GM23338 (cell line): ENCODE measurements around the gene OR2V2. TPM values are rescaled to one million over a fixed set of nuclear protein-coding genes. Genes with fewer than 3 reads are reported as not detected.

Source experiments
- ATAC-seq: fragments of 200-7000 bp; cut with Tn5 transposase; 3 replicates; pipeline ENCODE4 v1.9.1; 2020
- DNase-seq: peaks from one replicate; pipeline ENCODE4 v3.0.0-alpha.2; 2015; ENCODE audit warnings: low spot score
- H2AFZ ChIP-seq: fragments of 200-600 bp; sonication (generic); 2 replicates; pipeline ENCODE4 v1.8.0; 2016; ENCODE audit warnings: antibody characterized with exemption, mild to moderate bottlenecking, moderate library complexity
- H3F3A ChIP-seq: fragments of 200-600 bp; sonication (generic); replicated peaks from 2 replicates; pipeline ENCODE4 v1.8.0; 2017; ENCODE audit warnings: antibody characterized with exemption, mixed run types, low read depth
- H3K27ac ChIP-seq: fragments of 200-600 bp; sonication (generic); 2 replicates; pipeline ENCODE4 v1.6.1; 2016; ENCODE audit warnings: low read depth
- H3K27me3 ChIP-seq: fragments of 200-600 bp; sonication (generic); 2 replicates; pipeline ENCODE4 v1.8.0; 2016; ENCODE audit warnings: mild to moderate bottlenecking, mixed run types, moderate library complexity; ENCODE audit not compliant: insufficient read depth
- H3K36me3 ChIP-seq: fragments of 200-600 bp; sonication (generic); 2 replicates; pipeline ENCODE4 v1.8.0; 2016; ENCODE audit warnings: mild to moderate bottlenecking; ENCODE audit not compliant: insufficient read depth
- H3K4me1 ChIP-seq: fragments of 200-600 bp; sonication (generic); 2 replicates; pipeline ENCODE4 v1.8.0; 2016; ENCODE audit warnings: mild to moderate bottlenecking, moderate library complexity; ENCODE audit not compliant: insufficient read depth
- H3K4me2 ChIP-seq: fragments of 200-600 bp; sonication (generic); 2 replicates; pipeline ENCODE4 v1.7.1; 2017; ENCODE audit warnings: mixed run types
- H3K4me3 ChIP-seq: fragments of 200-600 bp; sonication (generic); 2 replicates; pipeline ENCODE4 v1.6.1; 2016; ENCODE audit warnings: mixed run types
- H3K79me2 ChIP-seq: fragments of 200-600 bp; sonication (generic); replicated peaks from 2 replicates; pipeline ENCODE4 v1.8.0; 2017; ENCODE audit warnings: mild to moderate bottlenecking; ENCODE audit not compliant: insufficient read depth
- H3K9me2 ChIP-seq: fragments of 200-600 bp; sonication (generic); 2 replicates; pipeline ENCODE4 v1.8.0; 2017; ENCODE audit not compliant: insufficient read depth
- H4K20me1 ChIP-seq: fragments of 200-600 bp; sonication (generic); replicated peaks from 2 replicates; pipeline ENCODE4 v1.8.0; 2017; ENCODE audit warnings: mild to moderate bottlenecking; ENCODE audit not compliant: insufficient read depth
- H3K27ac Mint-ChIP-seq: 2 replicates; pipeline ENCODE4 v1.8.0; 2020; ENCODE audit warnings: inconsistent platforms, mild to moderate bottlenecking, moderate library complexity, mixed read lengths
- H3K27me3 Mint-ChIP-seq: 3 replicates; pipeline ENCODE4 v1.8.0; 2022; ENCODE audit warnings: low read depth, mild to moderate bottlenecking, moderate library complexity, mixed read lengths, inconsistent platforms; ENCODE audit not compliant: insufficient read depth, poor library complexity
- H3K36me3 Mint-ChIP-seq: 3 replicates; pipeline ENCODE4 v1.8.0; 2021; ENCODE audit warnings: low read depth, mild to moderate bottlenecking, inconsistent platforms, moderate library complexity, mixed read lengths
- H3K4me1 Mint-ChIP-seq: 3 replicates; pipeline ENCODE4 v1.8.0; 2020; ENCODE audit warnings: mild to moderate bottlenecking, inconsistent platforms, mixed read lengths
- H3K4me3 Mint-ChIP-seq: 3 replicates; pipeline ENCODE4 v1.8.0; 2021; ENCODE audit warnings: moderate library complexity, mild to moderate bottlenecking, inconsistent platforms, mixed read lengths
- H3K9me3 Mint-ChIP-seq: 3 replicates; pipeline ENCODE4 v1.8.0; 2020; ENCODE audit warnings: moderate library complexity, mild to moderate bottlenecking, inconsistent platforms, mixed read lengths
- CREB1 ChIP-seq: fragments of 250-450 bp; sonication (Bioruptor Pico); IDR thresholded peaks from 2 replicates; pipeline ENCODE4 v1.5.0; 2020; ENCODE audit warnings: low read depth, mild to moderate bottlenecking, moderate library complexity
- EZH2 ChIP-seq: fragments of 200-600 bp; sonication (generic); IDR thresholded peaks from one replicate; pipeline ENCODE4 v1.8.0; 2017; ENCODE audit warnings: antibody characterized with exemption, mild to moderate bottlenecking, low read depth; ENCODE audit not compliant: unreplicated experiment
- EZH2phosphoT487 ChIP-seq: fragments of 200-600 bp; sonication (generic); IDR thresholded peaks from one replicate; pipeline ENCODE4 v1.8.1; 2018; ENCODE audit warnings: antibody characterized with exemption; ENCODE audit not compliant: unreplicated experiment
- JUNB ChIP-seq: IDR thresholded peaks from one replicate; pipeline ENCODE4 v1.6.1; 2016; ENCODE audit warnings: antibody characterized with exemption; ENCODE audit not compliant: unreplicated experiment
- NANOG ChIP-seq: IDR thresholded peaks from 2 replicates; pipeline ENCODE4 v1.6.1; 2016; ENCODE audit warnings: antibody characterized with exemption, borderline replicate concordance
- POLR2AphosphoS5 ChIP-seq: IDR thresholded peaks from 2 replicates; pipeline ENCODE4 v1.6.1; 2016; ENCODE audit warnings: antibody characterized with exemption, low read depth
- STAT1 ChIP-seq: IDR thresholded peaks from one replicate; pipeline ENCODE4 v1.6.1; 2016; ENCODE audit warnings: antibody characterized with exemption; ENCODE audit not compliant: unreplicated experiment
- ZNF114 ChIP-seq: fragments of 250-450 bp; sonication (Bioruptor Pico); IDR thresholded peaks from 2 replicates; pipeline ENCODE4 v1.5.0; 2020; ENCODE audit warnings: mild to moderate bottlenecking, moderate library complexity
- ZNF331 ChIP-seq: fragments of 250-450 bp; sonication (Bioruptor Pico); IDR thresholded peaks from 2 replicates; pipeline ENCODE4 v1.5.0; 2020; ENCODE audit warnings: low read depth, mild to moderate bottlenecking, moderate library complexity
- polyA plus RNA-seq: library from polyadenylated mRNA; unstranded; fragments of >200 nt; fragmentation: Nextera tagmentation; extraction: Ambion mirVana; gene quantifications from 2 replicates; pipeline ENCODE4 v1.2.1, GENCODE V29; 2016
- total RNA-seq: library from RNA; depleted of rRNA; stranded (reverse); fragments of >200 nt; shearing (Covaris generic); gene quantifications from 2 replicates; pipeline ENCODE4 v1.2.3, GENCODE V29; 2014
- TF ChIP-seq, protein P1 (sequence below), 2 experiments: fragments of 200-600 bp in 1 of 2; sonication (generic) in 1 of 2; conservative IDR thresholded peaks; 2 replicates each; pipeline versions ENCODE4 v1.5.1 to v1.6.1; 2016 to 2017; ENCODE audit warnings: antibody characterized with exemption in 2 of 2, low read depth in 2 of 2, mild to moderate bottlenecking in 2 of 2, moderate library complexity in 1 of 2
- TF ChIP-seq, protein P2 (sequence below): IDR thresholded peaks from 2 replicates; pipeline ENCODE4 v1.6.1; 2016; ENCODE audit warnings: antibody characterized with exemption
- TF ChIP-seq, protein P3 (sequence below): fragments of 250-450 bp; sonication (Bioruptor Pico); IDR thresholded peaks from 2 replicates; pipeline ENCODE4 v1.5.0; 2020; ENCODE audit warnings: mild to moderate bottlenecking, moderate library complexity

Gene OR2V2
- total and polyA plus RNA-seq, 2 experiments from 2014 or later: not detected

DNA sequence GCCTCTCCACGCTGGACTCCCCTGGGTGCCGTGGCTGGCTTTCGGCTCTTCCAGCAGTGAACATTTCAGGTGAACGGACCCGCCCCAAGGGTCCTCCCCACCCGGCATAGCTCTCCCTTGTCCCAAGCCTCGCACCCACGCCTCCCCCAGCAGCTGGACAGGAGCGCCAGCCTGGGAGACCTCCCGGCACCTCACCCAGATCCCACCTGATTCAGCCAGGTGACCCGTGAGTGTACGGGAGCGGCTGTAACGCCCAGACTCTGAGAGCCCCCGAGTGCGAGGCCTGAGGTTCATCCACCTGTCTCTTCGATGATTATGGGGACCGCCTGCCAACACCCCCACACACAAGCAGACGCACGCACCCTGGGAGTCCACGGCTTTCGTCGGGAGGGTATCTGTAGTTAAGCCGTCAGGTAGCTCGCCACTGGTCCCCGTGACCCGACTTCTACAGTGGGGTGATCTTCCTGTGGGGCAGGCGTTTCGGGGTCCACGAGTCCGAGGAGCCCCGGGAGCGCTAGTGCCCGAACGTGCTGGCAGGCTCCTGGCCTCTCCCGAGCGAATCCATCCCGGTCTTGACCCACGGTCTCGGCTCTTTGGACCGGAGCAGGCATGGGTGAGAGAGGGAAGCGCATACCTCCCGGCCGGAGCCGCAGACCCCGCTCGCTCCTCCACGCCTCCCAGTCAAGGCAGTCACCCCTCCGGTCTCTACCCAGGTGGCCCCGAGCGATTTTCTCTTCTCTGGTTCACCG is 42.8 kb downstream of the OR2V2 start:
- peak overlapping the region; percentile 80 for H3K4me2 ChIP-seq
- H3K9me2 ChIP-seq: no peaks in the 10 kb centered on the region
- Mint-ChIP-seq H3K9me3 (peaks cover 27% of the 10 kb centered on the region), H3K27me3 (peaks cover 60% of the 10 kb centered on the region), H3K4me3 (peak overlapping the region; percentile 89), H3K4me1 (peaks cover 6% of the 10 kb centered on the region), H3K36me3 (peaks cover 15% of the 10 kb centered on the region; the same call in 1 of the 3 replicates), H3K27ac (no peak overlapping the region)
- no peaks in the 10 kb centered on the region; the same call in 1 of the 2 replicates for H4K20me1 ChIP-seq
- peak overlapping the region; percentile 98 for H2AFZ ChIP-seq
- no peaks in the 10 kb centered on the region for H3K36me3 ChIP-seq
- peak; percentile 40 for DNase-seq
- H3K4me3 ChIP-seq: peak overlapping the region; percentile 80
- peak; percentile 0; the same call in 2 of the 3 replicates for ATAC-seq
- H3K79me2 ChIP-seq: no peaks in the 10 kb centered on the region
- peaks cover 3% of the 10 kb centered on the region for H3F3A ChIP-seq
- H3K4me1 ChIP-seq: peaks cover 1% of the 10 kb centered on the region; the same call in 1 of the 2 replicates
- H3K27ac ChIP-seq: no peak overlapping the region
- TF ChIP-seq ZNF114 (CRISPR knock-in tag) (no peak), STAT1 (no peak), JUNB (no peak), ZNF331 (CRISPR knock-in tag) (no peak), EZH2phosphoT487 (no peak), CREB1 (CRISPR knock-in tag) (no peak), NANOG (no peak), POLR2AphosphoS5 (no peak), EZH2 (no peak)
- TF ChIP-seq, protein P1, sequence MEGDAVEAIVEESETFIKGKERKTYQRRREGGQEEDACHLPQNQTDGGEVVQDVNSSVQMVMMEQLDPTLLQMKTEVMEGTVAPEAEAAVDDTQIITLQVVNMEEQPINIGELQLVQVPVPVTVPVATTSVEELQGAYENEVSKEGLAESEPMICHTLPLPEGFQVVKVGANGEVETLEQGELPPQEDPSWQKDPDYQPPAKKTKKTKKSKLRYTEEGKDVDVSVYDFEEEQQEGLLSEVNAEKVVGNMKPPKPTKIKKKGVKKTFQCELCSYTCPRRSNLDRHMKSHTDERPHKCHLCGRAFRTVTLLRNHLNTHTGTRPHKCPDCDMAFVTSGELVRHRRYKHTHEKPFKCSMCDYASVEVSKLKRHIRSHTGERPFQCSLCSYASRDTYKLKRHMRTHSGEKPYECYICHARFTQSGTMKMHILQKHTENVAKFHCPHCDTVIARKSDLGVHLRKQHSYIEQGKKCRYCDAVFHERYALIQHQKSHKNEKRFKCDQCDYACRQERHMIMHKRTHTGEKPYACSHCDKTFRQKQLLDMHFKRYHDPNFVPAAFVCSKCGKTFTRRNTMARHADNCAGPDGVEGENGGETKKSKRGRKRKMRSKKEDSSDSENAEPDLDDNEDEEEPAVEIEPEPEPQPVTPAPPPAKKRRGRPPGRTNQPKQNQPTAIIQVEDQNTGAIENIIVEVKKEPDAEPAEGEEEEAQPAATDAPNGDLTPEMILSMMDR (conservative IDR thresholded peaks at IDR 0.05; ENCODE audit: low read depth in 2 of 2): no peak
- TF ChIP-seq, protein P2, sequence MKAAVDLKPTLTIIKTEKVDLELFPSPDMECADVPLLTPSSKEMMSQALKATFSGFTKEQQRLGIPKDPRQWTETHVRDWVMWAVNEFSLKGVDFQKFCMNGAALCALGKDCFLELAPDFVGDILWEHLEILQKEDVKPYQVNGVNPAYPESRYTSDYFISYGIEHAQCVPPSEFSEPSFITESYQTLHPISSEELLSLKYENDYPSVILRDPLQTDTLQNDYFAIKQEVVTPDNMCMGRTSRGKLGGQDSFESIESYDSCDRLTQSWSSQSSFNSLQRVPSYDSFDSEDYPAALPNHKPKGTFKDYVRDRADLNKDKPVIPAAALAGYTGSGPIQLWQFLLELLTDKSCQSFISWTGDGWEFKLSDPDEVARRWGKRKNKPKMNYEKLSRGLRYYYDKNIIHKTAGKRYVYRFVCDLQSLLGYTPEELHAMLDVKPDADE: no peak
- TF ChIP-seq, protein P3, sequence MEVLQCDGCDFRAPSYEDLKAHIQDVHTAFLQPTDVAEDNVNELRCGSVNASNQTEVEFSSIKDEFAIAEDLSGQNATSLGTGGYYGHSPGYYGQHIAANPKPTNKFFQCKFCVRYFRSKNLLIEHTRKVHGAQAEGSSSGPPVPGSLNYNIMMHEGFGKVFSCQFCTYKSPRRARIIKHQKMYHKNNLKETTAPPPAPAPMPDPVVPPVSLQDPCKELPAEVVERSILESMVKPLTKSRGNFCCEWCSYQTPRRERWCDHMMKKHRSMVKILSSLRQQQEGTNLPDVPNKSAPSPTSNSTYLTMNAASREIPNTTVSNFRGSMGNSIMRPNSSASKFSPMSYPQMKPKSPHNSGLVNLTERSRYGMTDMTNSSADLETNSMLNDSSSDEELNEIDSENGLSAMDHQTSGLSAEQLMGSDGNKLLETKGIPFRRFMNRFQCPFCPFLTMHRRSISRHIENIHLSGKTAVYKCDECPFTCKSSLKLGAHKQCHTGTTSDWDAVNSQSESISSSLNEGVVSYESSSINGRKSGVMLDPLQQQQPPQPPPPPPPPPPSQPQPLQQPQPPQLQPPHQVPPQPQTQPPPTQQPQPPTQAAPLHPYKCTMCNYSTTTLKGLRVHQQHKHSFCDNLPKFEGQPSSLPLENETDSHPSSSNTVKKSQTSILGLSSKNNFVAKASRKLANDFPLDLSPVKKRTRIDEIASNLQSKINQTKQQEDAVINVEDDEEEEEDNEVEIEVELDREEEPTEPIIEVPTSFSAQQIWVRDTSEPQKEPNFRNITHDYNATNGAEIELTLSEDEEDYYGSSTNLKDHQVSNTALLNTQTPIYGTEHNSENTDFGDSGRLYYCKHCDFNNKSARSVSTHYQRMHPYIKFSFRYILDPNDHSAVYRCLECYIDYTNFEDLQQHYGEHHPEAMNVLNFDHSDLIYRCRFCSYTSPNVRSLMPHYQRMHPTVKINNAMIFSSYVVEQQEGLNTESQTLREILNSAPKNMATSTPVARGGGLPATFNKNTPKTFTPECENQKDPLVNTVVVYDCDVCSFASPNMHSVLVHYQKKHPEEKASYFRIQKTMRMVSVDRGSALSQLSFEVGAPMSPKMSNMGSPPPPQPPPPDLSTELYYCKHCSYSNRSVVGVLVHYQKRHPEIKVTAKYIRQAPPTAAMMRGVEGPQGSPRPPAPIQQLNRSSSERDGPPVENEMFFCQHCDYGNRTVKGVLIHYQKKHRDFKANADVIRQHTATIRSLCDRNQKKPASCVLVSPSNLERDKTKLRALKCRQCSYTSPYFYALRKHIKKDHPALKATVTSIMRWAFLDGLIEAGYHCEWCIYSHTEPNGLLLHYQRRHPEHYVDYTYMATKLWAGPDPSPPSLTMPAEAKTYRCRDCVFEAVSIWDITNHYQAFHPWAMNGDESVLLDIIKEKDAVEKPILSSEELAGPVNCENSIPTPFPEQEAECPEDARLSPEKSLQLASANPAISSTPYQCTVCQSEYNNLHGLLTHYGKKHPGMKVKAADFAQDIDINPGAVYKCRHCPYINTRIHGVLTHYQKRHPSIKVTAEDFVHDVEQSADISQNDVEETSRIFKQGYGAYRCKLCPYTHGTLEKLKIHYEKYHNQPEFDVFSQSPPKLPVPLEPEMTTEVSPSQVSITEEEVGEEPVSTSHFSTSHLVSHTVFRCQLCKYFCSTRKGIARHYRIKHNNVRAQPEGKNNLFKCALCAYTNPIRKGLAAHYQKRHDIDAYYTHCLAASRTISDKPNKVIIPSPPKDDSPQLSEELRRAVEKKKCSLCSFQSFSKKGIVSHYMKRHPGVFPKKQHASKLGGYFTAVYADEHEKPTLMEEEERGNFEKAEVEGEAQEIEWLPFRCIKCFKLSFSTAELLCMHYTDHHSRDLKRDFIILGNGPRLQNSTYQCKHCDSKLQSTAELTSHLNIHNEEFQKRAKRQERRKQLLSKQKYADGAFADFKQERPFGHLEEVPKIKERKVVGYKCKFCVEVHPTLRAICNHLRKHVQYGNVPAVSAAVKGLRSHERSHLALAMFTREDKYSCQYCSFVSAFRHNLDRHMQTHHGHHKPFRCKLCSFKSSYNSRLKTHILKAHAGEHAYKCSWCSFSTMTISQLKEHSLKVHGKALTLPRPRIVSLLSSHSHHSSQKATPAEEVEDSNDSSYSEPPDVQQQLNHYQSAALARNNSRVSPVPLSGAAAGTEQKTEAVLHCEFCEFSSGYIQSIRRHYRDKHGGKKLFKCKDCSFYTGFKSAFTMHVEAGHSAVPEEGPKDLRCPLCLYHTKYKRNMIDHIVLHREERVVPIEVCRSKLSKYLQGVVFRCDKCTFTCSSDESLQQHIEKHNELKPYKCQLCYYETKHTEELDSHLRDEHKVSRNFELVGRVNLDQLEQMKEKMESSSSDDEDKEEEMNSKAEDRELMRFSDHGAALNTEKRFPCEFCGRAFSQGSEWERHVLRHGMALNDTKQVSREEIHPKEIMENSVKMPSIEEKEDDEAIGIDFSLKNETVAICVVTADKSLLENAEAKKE (CRISPR knock-in tag): no peak
- peaks cover 49% of the 10 kb centered on the region for H3K27me3 ChIP-seq
